ENCODE measurements around the gene STXBP6.

- TF ChIP-seq CTCF (conservative IDR thresholded peaks at IDR 0.05) (no peak), ZFX (IDR thresholded peaks at IDR 0.05) (no peak)
These were observed 266.2 kb downstream of the STXBP6 start for GRCh38 chr14:24783791-24784190.

Measured in C4-2B (cell line).